Measurements from ENCODE around the gene RAB37. TPM values are rescaled to one million over a fixed set of nuclear protein-coding genes. Genes with fewer than 3 reads are reported as not detected.

The RAB37 gene
- total and polyA plus RNA-seq, 2 of the 13 experiments (the other 11 are each of a cell fraction or from before 2014, with no cell fraction given): 0.91 to 3.7 TPM

GRCh38 chr17:74748529-74749278 lies 11.6 kb downstream of the RAB37 start, which contains the start of gene NHERF1 (continued):
- TF ChIP-seq ZBED4 (CRISPR knock-in tag; IDR thresholded peaks at IDR 0.05; ENCODE audit: borderline replicate concordance) (no peak), ZNF674 (CRISPR knock-in tag; IDR thresholded peaks at IDR 0.05; ENCODE audit: low read depth) (peak; percentile 17; the same call in 1 of the 2 replicates), THAP7 (CRISPR knock-in tag; IDR thresholded peaks at IDR 0.05) (peak; percentile 44; the same call in 1 of the 2 replicates), HMGA1 (CRISPR knock-in tag; conservative IDR thresholded peaks at IDR 0.05) (no peak), REST (IDR thresholded peaks at IDR 0.05; ENCODE audit: borderline replicate concordance in 1 of 2, low read depth in 1 of 2, low read length in 2 of 2) (peak in 1 of 2 experiments; percentile 85), MYC (CRISPR knock-in tag; IDR thresholded peaks at IDR 0.05; ENCODE audit: borderline replicate concordance) (peak; percentile 69)
- TF ChIP-seq, protein P1, sequence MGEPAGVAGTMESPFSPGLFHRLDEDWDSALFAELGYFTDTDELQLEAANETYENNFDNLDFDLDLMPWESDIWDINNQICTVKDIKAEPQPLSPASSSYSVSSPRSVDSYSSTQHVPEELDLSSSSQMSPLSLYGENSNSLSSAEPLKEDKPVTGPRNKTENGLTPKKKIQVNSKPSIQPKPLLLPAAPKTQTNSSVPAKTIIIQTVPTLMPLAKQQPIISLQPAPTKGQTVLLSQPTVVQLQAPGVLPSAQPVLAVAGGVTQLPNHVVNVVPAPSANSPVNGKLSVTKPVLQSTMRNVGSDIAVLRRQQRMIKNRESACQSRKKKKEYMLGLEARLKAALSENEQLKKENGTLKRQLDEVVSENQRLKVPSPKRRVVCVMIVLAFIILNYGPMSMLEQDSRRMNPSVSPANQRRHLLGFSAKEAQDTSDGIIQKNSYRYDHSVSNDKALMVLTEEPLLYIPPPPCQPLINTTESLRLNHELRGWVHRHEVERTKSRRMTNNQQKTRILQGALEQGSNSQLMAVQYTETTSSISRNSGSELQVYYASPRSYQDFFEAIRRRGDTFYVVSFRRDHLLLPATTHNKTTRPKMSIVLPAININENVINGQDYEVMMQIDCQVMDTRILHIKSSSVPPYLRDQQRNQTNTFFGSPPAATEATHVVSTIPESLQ (CRISPR knock-in tag; conservative IDR thresholded peaks at IDR 0.05): 0 out of 2 replicates have a peak, but pooled peaks have one; percentile 50
- TF ChIP-seq, protein P2, sequence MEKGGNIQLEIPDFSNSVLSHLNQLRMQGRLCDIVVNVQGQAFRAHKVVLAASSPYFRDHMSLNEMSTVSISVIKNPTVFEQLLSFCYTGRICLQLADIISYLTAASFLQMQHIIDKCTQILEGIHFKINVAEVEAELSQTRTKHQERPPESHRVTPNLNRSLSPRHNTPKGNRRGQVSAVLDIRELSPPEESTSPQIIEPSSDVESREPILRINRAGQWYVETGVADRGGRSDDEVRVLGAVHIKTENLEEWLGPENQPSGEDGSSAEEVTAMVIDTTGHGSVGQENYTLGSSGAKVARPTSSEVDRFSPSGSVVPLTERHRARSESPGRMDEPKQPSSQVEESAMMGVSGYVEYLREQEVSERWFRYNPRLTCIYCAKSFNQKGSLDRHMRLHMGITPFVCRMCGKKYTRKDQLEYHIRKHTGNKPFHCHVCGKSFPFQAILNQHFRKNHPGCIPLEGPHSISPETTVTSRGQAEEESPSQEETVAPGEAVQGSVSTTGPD (CRISPR knock-in tag; IDR thresholded peaks at IDR 0.05): no peak
- TF ChIP-seq, protein P3, sequence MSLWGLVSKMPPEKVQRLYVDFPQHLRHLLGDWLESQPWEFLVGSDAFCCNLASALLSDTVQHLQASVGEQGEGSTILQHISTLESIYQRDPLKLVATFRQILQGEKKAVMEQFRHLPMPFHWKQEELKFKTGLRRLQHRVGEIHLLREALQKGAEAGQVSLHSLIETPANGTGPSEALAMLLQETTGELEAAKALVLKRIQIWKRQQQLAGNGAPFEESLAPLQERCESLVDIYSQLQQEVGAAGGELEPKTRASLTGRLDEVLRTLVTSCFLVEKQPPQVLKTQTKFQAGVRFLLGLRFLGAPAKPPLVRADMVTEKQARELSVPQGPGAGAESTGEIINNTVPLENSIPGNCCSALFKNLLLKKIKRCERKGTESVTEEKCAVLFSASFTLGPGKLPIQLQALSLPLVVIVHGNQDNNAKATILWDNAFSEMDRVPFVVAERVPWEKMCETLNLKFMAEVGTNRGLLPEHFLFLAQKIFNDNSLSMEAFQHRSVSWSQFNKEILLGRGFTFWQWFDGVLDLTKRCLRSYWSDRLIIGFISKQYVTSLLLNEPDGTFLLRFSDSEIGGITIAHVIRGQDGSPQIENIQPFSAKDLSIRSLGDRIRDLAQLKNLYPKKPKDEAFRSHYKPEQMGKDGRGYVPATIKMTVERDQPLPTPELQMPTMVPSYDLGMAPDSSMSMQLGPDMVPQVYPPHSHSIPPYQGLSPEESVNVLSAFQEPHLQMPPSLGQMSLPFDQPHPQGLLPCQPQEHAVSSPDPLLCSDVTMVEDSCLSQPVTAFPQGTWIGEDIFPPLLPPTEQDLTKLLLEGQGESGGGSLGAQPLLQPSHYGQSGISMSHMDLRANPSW (CRISPR knock-in tag; IDR thresholded peaks at IDR 0.05; ENCODE audit: borderline replicate concordance): 0 out of 2 replicates have a peak, but pooled peaks have one; percentile 22

Data from HepG2 (cell line).